ENCODE measurements around the gene SOWAHA. TPM values are rescaled to one million over a fixed set of nuclear protein-coding genes. Genes with fewer than 3 reads are reported as not detected.

The SOWAHA gene
- total RNA-seq, 1 experiment from 2014 or later, result 0.20 TPM

- H3K27ac Mint-ChIP-seq, result no peak overlapping the region; a peak in 1 of 7 replicates
Measured at GRCh38 chr5:132839426-132840301, 26.6 kb downstream of the SOWAHA start.

More at GRCh38 chr5:132839426-132840301, 26.6 kb downstream of the SOWAHA start:
- H3K4me3 Mint-ChIP-seq, result no peak overlapping the region
- no peak overlapping the region for H4K8ac ChIP-seq (replicated peaks; ENCODE audit: insufficient read length, low read depth, low read length)
- H3K23me2 ChIP-seq (ENCODE audit: insufficient read length, low read depth, low read length, poor library complexity, severe bottlenecking), result no peaks in the 10 kb centered on the region
- H3K27me3 Mint-ChIP-seq (ENCODE audit: low read depth), result peaks cover 2% of the 10 kb centered on the region
- H3K56ac ChIP-seq (ENCODE audit: insufficient read length, low read depth, low read length), result no peak overlapping the region
- no peaks in the 10 kb centered on the region; a peak in 1 of 4 replicates for H3K4me1 Mint-ChIP-seq
- no peak overlapping the region for H3K27ac ChIP-seq (ENCODE audit: insufficient read length, low read depth, low read length)
- H2BK120ac ChIP-seq (ENCODE audit: low read depth, low read length, poor library complexity, severe bottlenecking), result no peak overlapping the region
- no peak for DNase-seq
- no peak overlapping the region for H3K9ac ChIP-seq (ENCODE audit: extremely low read depth, insufficient read length, low read length)
- H3K9me3 Mint-ChIP-seq, result no peaks in the 10 kb centered on the region
- no peak overlapping the region for H3K18ac ChIP-seq (ENCODE audit: insufficient read length, low read depth, low read length)
- no peak overlapping the region for H3K4me2 ChIP-seq (ENCODE audit: insufficient read depth, insufficient read length, low read length)
- no peak overlapping the region for H2AFZ ChIP-seq (ENCODE audit: low read length)
- no peaks in the 10 kb centered on the region for H3K27me3 ChIP-seq (ENCODE audit: insufficient read depth, low read length)
- WGBS (ENCODE audit: extremely low coverage, insufficient read length, low lambda C conversion rate), result no CpG with 5 or more reads among the region's 8 CpGs
- no peak overlapping the region for H3K23ac ChIP-seq (ENCODE audit: insufficient read length, low read depth, low read length)
- no peak overlapping the region for H4K5ac ChIP-seq (ENCODE audit: insufficient read length, low read depth, low read length)
- H3K36me3 Mint-ChIP-seq (ENCODE audit: insufficient read depth in 1 of 3, low read depth in 3 of 3), result no peaks in the 10 kb centered on the region
- H4K91ac ChIP-seq (ENCODE audit: insufficient read length, low read depth, low read length), result no peak overlapping the region
- H3K14ac ChIP-seq (ENCODE audit: insufficient read depth, low read length), result no peak overlapping the region
- no peaks in the 10 kb centered on the region for H4K20me1 ChIP-seq (ENCODE audit: control insufficient read depth, insufficient read depth, insufficient read length)
- H3K79me1 ChIP-seq (ENCODE audit: insufficient read depth, low read depth, low read length, poor library complexity, severe bottlenecking), result no peaks in the 10 kb centered on the region
- no peak overlapping the region for H2BK20ac ChIP-seq (ENCODE audit: low read depth, low read length, poor library complexity, severe bottlenecking)
- no peak overlapping the region for H2BK5ac ChIP-seq (ENCODE audit: insufficient read length, low read length)
- H2BK12ac ChIP-seq (ENCODE audit: insufficient read length, low read depth, low read length), result no peak overlapping the region
- H2AK5ac ChIP-seq (ENCODE audit: insufficient read length, low read length), result no peak overlapping the region
- no peak overlapping the region for H2BK15ac ChIP-seq (ENCODE audit: low read depth, low read length)
- no peak overlapping the region for H3T11ph ChIP-seq (ENCODE audit: low read length)
- H3K4ac ChIP-seq (ENCODE audit: low read depth, low read length), result no peak overlapping the region
- H3K9me3 ChIP-seq (ENCODE audit: control insufficient read depth, low read depth, low read length), result no peaks in the 10 kb centered on the region
- no peaks in the 10 kb centered on the region for H3K4me1 ChIP-seq (ENCODE audit: insufficient read depth, low read length)
- no peak for TF ChIP-seq CTCF (conservative IDR thresholded peaks at IDR 0.05)
- no peaks in the 10 kb centered on the region for H3K79me2 ChIP-seq (ENCODE audit: insufficient read depth, low read length)
